ENCODE data around the gene DZANK1.
"Not testable (repeated sequence)": the region's sequence is repeated elsewhere in the genome, so short reads cannot be mapped to it uniquely, and the experiment has no call there.

Gene DZANK1

DNA sequence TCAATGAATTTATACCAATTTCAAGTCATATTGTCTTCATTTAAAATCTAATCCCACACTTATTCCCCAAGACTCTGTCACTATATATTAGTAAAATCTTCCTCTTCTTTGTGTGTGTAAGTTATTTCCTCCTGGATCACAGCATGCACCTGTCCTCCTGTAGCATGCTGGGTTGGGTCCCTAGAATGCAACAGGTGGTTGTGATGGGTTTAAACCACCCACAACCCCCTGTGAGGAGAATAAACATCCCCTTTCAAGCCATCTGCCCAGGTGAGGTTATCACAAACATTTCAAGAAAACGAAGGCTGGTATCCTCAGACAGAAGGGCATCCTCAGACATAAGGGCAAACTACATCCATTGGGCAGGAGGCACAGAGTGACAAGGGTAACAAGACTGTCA lies 26.4 kb downstream of the DZANK1 start:
- no peak for DNase-seq (ENCODE audit: low read depth, low spot score)

- DNase-seq (ENCODE audit: low read depth, low spot score), result no peak
Observed at GRCh38 chr20:18436847-18437246, 30.0 kb downstream of the DZANK1 start.

DNA sequence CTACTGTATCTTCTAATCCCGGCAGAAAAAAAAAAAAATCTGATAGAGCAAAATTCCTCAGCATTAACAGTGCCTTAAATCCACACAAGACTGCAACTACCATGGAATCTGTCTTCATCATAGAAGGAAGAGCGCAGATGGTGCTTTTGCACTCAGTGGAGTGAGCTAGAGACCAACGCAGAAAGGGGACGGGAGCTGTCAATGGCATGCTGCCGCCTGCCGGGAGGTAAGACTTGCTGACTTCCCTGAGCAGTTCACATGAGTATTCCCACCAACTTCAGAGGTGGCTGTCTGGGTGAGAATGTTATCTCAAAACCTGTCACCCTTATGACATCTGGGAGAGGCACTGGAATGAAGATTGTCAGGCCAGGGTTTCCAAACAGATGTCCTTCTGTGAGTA lies 35.6 kb downstream of the DZANK1 start:
- no peak for DNase-seq (ENCODE audit: low read depth, low spot score)

GRCh38 chr20:18430172-18430826 lies 36.5 kb downstream of the DZANK1 start:
- DNase-seq (ENCODE audit: low read depth, low spot score), result no peak

DNA sequence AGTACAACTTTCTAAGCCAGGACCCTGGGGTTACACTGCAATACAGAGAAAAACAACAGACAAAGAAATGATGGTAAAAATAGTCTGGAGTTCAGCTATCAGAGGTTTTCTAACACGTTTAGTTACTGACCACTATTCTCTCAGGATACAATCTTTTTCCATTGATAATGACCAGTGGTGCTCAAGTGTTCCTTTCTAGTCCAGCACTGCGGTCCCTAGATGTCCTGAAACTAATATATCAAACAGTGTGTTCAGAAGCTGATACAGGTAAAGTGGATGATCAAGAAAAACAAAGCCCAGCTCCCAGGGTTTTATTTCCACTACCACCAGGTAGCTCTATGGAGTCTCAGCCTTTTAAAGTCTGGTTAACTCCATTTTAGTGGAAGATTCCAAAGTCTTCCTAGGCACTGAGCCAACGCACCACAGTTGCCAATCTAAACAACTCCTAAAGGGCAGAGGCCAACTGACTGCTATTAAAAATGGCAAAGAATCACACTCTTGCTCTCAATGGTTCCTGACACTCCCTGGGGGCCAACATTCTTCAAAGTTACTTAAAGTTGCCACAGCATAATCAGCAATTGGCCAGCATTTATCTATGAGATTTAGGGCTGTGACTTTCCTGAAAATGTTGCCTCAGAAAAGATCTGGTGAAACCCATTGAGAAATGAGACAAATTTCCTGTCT lies 38.2 kb downstream of the DZANK1 start:
- no peak for DNase-seq (ENCODE audit: low read depth, low spot score)

DNA sequence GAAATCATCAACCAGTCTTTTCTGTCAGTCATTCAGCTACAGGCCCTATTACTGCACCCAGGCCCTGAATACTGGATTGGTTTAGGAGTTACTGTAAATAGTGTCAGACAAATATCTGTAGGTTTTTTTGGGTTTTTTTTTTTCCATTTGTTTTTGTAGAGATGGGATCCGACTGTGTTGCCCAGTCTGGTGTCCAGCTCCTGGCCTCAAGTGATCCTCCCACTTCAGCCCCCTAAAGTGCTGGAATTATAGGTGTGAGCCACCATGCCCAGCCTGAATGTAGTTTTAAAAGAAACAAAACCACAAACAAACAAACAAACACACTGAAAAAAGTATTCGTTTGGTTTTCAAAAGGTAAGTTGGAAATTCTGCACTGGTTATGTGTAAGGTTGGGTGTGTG lies 39.6 kb downstream of the DZANK1 start:
- DNase-seq (ENCODE audit: low read depth, low spot score), result no peak

GRCh38 chr20:18421608-18422007 lies 45.2 kb downstream of the DZANK1 start:
- no peak for DNase-seq (ENCODE audit: low read depth, low spot score)

GRCh38 chr20:18416486-18416885 lies 50.3 kb downstream of the DZANK1 start:
- no peak for DNase-seq (ENCODE audit: low read depth, low spot score)

DNA sequence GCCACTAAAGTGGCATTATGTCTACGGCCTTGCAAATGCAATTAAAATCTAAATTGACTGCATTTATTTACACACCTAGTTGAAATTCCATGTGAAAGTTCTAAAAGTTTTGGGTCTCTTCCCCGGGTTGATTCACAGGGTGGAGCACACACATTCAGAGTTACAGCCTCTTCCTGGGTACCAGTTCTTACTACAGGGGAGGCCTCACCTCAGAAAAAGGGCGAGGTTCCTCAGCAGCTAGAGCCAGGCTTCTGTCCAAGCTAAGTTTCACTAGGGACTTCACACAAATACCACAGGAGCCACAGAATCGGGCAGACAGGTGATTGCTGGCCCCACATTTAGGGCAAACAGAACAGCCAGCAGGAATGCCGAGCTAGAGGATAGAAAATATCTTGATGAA lies 52.7 kb downstream of the DZANK1 start:
- no peak for DNase-seq (ENCODE audit: low read depth, low spot score)

GRCh38 chr20:18412221-18412901 lies 54.5 kb downstream of the DZANK1 start:
- no peak for DNase-seq (ENCODE audit: low read depth, low spot score)

DNA sequence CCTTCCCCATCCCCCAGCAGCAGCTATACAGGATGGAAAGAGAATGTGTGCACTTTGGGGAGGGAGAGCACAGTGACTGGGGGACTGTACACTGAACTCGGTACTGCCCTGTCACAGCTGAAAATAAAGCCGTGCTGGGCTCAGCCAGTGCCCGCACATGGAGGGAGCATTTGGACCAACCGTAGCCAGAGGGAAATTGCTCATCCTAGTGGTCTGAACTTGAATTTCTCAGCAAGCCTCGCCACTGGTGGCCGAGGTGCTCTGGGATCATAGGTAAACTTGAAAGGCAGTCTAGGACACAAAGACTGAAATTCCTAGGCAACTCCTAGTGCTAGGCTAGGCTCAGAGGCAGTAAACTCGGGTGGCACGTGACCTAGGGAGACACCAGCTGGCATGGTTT lies 61.0 kb downstream of the DZANK1 start:
- no peak for DNase-seq (ENCODE audit: low read depth, low spot score)

GRCh38 chr20:18404172-18404571 lies 62.7 kb downstream of the DZANK1 start:
- DNase-seq (ENCODE audit: low read depth, low spot score), result no peak

GRCh38 chr20:18403269-18403668 lies 63.6 kb downstream of the DZANK1 start:
- no peak for DNase-seq (ENCODE audit: low read depth, low spot score)

DNA sequence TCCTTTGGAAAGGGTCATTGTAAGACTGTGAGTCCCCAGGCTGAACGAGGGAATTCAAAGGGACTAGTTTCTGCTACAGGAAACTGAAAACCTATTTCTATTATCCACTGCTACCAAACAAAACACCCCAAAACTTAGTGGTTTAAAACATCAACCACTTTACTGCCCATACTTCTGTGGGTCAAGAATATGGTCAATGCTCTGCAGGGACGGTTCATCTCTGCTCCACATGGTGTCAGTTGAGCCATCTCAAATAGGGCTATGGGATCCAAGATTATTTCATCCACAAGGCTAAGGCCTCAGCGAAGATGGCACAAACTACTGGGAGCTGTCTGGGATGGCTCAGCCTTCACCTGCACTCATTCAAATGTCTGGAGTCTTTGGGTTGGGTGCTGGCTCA lies 65.5 kb downstream of the DZANK1 start:
- no peak for DNase-seq (ENCODE audit: low read depth, low spot score)

DNA sequence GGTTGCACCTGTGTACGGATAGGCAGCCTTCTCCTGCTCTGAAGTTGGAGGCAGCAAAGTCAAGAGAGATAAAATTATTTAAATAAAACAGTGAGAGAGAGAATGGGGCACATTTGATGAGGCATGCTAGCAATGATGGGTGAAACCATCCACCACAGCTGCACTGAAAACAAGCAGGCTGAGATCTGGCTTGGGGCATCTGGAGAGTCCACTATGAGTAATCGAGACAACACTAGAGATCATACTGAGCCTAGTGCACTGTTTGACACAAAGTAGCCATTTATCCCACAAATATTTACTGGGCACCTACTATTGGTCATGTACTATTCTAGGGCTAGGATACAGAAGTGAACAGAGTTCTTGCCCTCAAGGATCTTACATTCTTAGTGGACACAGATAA lies 66.4 kb downstream of the DZANK1 start:
- DNase-seq (ENCODE audit: low read depth, low spot score), result no peak

- DNase-seq (ENCODE audit: low read depth, low spot score), result not testable (repeated sequence)
Observed at GRCh38 chr20:18398713-18399112, 68.1 kb downstream of the DZANK1 start.

DNA sequence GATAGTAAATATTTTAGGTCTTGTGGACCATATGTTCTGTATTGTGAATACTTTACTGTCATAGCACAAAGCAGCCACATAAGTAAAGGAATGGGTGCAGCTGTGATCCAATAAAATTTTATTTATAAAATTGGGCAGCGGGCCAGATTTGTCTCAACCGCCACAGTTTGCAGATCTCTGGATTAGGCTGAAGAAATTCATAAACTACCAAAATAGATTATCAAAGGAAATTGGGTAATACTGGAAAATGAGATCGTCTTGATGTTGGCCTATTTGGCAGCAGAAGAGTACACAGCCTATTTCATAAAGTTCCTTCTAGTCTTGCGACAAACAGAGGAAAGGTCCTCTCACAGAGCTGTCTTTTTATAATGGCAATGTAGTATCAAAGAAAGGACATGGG lies 69.8 kb downstream of the DZANK1 start:
- DNase-seq (ENCODE audit: low read depth, low spot score), result no peak

DNA sequence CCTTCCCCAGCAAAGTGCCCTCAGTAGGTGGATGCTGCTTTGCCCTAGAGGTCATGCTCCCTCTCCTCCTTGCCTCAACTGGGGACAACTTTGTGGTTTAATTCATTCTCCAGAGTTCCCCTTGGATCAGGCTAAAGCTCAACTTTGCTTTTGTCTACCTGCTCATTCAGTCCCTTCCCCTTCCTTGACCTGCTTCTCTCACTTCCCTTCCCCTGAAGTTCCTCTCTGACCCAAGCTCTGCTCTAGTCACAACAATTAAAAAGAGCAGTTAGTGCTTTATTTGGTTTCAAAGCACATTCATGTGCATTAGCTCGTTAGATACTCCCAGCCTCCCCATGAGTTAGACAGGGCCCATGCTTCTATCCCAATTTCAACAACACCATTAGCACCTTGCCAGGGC lies 71.3 kb downstream of the DZANK1 start:
- no peak for DNase-seq (ENCODE audit: low read depth, low spot score)

- no peak for DNase-seq (ENCODE audit: low read depth, low spot score)
Observed at GRCh38 chr20:18394363-18394762, 72.5 kb downstream of the DZANK1 start.

- no peak for DNase-seq (ENCODE audit: low read depth, low spot score)
Observed at GRCh38 chr20:18391686-18392085, 75.1 kb downstream of the DZANK1 start.

- no peak for DNase-seq (ENCODE audit: low read depth, low spot score)
Observed at GRCh38 chr20:18390201-18390600, 76.6 kb downstream of the DZANK1 start.

DNA sequence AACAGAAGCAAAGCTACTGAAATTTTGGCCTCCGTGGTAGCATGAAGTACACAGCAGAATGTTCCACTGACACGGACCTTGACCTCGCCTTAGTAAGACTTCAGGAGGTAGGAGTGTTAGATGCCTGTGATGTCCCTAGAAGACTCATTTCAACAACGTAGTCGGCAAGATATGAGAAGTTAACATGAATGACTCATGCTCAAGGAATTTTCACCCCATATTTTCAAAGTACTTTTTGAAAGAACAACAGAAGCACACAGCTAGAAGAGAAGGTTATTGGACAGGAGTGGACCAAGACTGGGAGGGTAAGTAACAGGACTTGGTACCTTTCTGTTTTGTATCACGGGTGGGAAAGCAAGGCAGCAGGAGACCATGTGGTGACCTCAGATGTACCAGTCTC lies 78.0 kb downstream of the DZANK1 start:
- no peak for DNase-seq (ENCODE audit: low read depth, low spot score)

DNA sequence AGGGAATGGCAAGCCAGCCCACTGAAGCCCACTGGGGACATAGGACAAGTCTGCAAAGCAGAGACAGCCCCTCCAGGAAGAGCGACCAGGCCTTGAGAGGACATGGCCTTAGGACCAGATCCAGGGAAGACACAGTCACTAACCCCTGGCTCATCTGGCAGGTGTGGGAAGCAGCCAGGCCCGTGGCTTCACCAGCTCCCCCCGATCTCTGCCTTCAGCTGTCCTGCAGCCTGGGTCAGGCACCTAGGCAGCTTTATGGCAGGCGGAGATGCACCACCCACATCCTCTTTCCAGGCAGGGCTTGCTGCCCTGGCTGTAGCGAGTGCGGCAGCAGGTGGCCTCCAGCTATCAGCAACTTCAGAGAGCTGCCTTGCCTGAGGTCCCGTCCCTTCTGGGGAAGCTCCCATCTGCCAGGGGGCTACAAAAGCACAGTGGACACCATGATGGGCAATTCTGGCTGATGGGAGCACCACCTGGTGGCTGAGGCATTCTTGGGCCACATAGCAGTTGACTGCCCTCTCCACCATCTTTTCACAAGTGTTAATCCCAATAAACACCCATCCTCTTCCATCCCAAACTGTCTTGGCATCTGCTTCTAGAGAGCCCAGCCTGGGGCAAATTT lies 85.8 kb downstream of the DZANK1 start:
- no peak for DNase-seq (ENCODE audit: low read depth, low spot score)

Data from iPS DF 19.7 (cell line).